T-helper 22 cell (primary cell): ENCODE measurements around the gene SERPING1.

Experiments
- DNase-seq: peaks from one replicate; pipeline ENCODE4 v3.0.0-alpha.2; 2020; ENCODE audit warnings: low read depth

Gene SERPING1

DNA sequence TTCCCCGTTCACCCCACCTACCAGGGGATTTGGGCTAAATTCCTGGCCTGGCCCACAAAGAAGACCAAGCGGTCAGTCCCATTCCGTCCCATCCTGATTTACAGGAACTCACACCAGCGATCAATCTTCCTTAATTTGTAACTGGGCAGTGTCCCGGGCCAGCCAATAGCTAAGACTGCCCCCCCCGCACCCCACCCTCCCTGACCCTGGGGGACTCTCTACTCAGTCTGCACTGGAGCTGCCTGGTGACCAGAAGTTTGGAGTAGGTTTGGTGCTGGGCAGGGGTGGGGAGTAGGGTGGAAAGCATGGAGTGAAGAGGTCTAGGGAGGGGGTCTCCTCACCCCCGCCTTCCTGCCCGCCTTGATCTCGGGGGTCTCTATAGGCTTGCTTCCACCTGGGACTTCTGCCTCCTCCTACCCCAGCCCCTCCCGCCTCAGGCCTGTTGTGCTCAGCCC, at the start of gene SERPING1:
TSS of gene SERPING1 (plus strand) at position 225 of the 455 bp plus-strand sequence. CDS start 586 bp downstream, outside the sequence.
- DNase-seq = no peak

DNA sequence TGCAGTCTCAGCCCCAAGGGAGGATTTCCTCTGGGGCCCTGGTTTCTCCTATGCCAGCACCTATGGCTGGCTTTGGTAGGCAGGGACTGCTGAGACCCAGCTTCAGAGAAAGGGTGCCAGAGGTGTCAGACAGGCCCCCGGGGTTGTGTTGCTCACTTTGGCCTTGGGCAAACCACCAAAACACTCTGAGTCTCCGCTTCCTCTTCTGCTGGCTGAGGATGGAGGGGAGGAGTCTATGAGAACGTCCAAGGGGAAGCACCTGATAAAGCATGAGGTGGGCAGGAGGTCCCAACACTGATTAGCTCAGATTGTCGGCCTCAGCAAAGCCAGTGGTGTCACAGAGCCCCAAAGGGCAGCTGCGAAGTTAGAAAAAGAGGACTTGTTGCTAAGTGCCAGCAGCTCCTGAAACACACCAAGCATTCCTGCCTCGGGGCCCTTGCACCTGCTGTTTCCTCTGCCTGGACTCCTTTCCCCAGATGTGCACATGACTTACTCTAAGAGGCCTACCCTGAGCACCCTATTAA, 49.6 kb upstream of the SERPING1 start:
- no peak for DNase-seq

DNA sequence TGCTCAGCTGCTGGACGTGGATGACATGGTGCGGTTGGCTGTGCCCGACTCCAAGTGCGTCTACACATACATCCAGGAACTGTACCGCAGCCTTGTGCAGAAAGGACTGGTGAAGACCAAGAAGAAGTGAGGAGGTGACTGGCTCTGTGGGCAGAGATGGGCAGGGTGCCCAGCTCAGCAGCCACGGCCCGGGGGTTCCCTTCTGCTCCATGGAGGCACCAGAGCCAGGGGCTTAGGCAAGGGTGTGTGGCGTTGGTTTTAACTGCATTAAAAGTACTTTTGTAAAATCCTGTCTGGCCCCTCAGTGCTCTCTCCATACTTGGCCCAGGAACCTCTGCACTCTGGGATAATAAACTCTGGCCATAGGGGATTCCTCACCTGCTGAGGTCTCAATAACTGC, 47.5 kb upstream of the SERPING1 start:
- no peak for DNase-seq

- DNase-seq = no peak
Observed at GRCh38 chr11:57551941-57552340, 45.5 kb upstream of the SERPING1 start.

DNA sequence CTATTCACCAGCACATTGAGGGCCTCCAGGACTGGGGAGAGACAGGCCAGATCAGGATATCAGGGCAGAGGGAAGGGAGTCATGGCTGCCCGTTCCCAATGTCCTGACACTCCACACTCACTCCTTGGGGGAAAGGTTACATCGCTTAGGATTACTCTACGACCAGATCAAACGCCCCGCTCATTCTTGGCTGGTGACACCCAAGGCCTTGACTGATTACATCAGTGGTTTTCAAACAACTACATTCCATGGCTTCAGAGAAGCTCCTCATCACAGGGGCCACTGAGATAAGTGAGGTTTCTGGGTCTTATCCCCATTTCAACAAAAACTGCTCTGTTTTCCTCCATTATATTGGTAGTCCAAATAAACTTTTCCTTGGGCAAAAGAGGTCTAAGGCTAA, 45.0 kb upstream of the SERPING1 start:
- no peak for DNase-seq

DNA sequence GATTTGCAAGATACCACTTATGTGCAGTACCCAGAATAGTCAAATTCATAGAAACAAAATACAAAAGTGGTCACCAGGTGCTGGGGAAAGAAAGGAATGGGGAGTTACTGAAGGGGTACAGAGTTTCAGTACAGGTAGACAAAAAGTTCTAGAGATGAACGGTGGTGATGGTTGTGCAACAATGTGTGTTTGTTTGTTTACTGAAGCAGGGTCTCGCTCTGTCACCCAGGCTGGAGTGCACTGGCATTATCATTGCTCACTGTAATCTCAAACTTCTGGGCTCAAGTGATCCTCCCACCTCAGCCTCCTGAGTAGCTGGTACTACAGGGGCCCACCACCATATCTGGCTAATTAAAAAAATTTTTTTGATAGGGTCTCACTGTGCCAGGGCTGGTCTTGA, 42.1 kb upstream of the SERPING1 start:
- DNase-seq = no peak

DNA sequence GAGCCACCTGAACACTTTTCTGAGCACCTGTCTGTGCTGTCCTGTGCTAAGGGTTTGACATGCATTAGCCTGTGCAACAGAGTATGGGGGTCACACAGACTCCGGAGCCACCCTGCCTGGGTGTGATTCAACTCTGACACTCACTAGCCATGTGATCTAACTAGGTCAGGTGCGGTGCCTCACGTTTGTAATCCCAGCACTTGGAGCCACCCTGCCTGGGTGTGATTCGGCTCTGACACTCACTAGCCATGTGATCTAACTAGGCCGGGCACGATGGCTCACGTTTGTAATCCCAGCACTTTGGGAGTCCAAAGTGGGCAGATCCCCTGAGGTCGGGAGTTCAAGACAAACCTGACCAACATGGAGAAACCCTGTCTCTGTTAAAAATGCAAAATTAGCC, 41.4 kb upstream of the SERPING1 start:
- no peak for DNase-seq

GRCh38 chr11:57560146-57560545, 37.3 kb upstream of the SERPING1 start:
- no peak for DNase-seq

GRCh38 chr11:57562596-57562995, 34.9 kb upstream of the SERPING1 start:
- no peak for DNase-seq

DNA sequence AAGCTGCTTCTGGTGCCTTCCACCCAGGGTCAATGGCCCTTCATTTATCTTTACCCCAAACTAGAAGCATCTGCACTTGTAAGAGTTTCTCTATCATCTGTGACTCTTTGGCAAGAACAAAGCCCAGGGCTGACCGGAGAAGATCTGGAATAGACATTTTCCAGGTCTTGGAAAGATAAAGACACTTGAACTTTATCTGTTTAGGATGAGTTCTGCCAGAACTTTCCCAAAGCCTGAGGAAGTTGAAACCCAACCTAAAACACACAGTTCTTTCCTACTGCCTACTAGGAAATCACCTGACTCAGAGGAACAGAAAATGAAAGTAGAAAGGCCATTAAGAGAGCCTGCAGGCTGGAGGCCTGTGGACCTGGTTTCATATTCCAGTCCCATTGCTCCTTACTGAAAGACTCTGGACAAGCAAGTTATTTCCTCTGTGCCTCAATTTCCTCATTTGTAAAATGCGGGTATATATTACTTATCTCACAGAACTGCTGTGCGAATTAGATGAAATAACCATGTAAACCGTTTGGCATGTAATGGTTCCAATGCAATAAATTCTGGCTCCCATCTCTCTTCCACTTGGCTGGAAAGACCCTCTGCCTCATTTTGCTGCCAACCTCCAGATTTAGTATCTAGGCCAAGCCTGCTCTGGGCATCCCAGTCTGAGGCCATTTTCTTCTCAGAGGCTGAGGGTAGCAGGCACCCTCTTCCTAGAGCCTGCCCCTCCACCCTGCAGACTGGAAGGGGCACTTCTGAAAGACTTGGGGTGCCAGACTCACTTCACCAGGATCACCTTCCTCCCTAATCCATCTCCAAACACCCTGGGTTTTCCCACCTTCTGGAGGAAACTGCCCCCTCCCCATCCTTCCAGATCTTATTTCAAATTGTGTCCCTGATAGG, 31.2 kb upstream of the SERPING1 start:
- DNase-seq = no peak

DNA sequence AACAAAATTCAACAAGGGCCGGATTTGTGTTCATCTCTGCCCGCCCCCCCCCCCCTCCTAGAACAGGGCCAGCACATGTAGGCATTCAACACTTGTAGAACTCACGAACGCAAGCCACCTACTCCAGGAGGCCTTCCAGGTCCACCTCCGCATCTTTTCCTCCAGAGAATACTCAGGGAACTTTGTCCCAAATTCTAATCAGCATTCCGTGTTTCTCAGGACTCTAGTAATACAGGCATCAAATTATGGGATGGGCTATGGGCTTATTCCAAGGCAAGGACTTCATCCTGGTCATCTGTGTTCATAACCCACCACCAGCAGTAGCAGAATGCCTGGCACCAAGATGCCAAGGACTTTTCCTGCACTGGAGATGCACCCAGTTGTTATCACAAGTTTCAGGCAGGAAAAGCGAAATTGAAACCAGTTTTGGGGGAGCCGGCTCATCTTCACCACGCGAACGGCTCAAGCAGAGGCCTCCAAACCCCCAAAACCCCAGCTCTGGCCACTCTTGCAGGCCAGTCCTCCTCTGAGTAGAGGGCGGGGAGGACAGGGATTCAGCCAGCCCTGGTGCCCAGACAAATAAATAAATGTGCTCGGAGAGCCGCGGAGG, 30.5 kb upstream of the SERPING1 start:
- peak; percentile 3 for DNase-seq

- DNase-seq = peak; percentile 65
Observed at GRCh38 chr11:57567515-57568329, 29.8 kb upstream of the SERPING1 start, which contains the start of gene UBE2L6. TSS of gene UBE2L6 (minus strand) at chr11:57567672. CDS start at chr11:57567611, 61 bp downstream.

DNA sequence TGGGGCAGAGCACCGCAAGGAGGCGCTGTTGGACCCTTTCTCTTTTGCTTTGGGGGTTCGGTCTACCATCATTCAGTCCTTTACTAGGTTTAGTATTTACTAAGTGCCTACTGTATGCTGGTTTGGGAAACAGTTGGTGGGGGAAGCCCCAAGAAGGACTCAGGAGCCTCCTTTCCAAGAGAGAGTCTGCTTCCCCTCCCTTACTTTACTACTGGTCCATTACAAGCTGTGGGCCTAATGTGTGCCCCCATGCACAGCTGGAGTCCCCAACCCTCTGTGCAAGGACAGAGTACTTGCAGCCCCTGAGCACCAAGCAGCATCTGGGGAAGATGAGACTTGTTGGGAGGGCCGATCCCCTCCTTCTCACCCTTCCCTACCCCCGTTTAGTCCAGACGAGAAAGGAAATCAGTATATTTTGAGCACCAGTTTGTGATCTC, 29.1 kb upstream of the SERPING1 start:
- DNase-seq = no peak

DNA sequence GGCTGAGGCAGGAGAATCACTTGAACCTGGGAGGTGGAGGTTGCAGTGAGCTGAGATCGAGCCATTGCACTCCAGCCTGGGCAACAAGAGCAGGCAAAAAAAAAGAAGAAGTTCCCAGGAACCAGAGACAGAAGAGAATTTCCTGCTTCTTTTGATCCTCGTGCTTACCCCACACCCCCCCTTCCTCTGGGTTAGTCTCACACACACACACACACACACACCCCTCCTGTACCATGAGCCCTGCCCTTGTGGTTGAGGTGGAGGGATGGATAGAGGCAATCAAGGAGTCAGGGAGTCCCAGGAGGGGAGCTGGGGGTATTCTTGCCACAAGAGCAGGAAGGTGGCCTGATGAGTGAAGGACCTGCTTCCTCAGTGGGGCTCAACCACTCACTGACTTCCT, 25.9 kb upstream of the SERPING1 start:
- DNase-seq = no peak

DNA sequence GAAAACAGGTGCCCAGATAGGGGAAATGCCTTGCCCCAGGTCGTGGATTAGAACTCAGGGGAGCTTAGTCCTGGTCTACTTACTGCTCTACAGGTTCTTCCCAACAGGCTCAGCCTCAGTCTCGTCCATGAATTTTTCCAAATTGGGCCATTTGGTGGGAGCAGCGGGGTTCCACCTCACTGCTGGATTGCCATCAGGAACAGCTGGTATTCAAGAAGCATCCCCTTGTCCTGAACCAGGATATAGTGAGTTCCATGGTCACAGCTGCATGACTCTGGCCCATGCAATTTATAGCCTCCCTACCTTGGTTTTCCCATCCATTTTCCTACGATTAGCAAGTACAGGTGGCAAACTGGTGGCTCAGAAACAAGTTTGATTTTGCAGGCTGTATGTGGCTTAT, 23.4 kb upstream of the SERPING1 start:
- no peak for DNase-seq

DNA sequence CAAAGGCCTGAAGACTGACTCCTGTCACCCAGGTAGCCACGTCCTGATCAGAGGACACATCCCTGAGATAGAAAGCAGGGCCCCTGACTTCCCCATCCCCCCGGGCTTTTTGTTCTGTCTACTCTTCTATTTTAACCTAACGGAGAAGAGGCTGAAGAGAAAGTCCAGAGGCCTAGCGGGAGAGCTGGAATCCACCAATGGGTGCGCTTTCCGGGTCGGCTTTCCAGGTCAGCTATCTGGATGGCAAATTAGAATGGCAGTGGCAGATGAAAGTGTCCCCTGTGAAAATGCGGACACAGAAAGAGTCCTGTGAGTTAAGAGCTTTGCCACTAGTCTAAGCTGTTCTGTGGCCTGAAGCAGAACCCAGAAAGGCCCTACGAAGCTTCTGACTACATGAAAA, 13.1 kb upstream of the SERPING1 start:
- no peak for DNase-seq

GRCh38 chr11:57585301-57585700, 12.2 kb upstream of the SERPING1 start:
- no peak for DNase-seq

- DNase-seq = no peak
Observed at GRCh38 chr11:57586711-57587245, 10.7 kb upstream of the SERPING1 start.

GRCh38 chr11:57588046-57588710, 9.3 kb upstream of the SERPING1 start:
- no peak for DNase-seq

DNA sequence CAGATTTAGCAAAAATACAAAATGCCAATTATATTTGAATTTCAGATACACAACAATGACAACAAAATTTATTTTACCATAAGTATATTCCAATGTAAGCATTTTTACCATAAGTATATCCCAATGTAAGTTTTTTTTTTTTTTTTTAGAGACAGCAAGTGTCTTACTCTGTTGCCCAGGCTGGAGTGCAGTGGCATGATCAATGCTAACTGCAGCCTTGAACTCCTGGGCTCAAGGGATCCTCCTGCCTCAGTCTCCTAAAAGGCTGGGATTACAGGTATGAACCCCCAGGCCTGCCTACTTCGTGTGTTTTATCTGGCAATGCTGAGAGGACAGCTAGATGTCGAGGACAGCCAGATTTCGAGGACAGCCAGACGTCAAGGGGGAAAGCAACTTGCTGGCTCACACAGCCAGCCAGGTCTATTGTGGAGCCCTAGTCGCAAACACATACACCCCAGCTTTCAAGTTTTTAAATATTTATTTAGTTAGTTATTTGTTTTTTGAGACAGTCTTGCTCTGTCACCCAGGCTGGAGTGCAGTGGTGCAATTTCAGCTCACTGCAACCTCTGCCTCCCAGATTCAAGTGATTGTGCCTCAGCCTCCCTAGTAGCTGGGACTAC, 1.1 kb upstream of the SERPING1 start:
- no peak for DNase-seq
